K562 (cell line): Measurements from ENCODE around the gene HSF2BP. TPM values are rescaled to one million over a fixed set of nuclear protein-coding genes. Genes with fewer than 3 reads are reported as not detected.

Experiments
- ATAC-seq: fragments of 200-7000 bp; cut with Tn5 transposase; 3 replicates; pipeline ENCODE4 v1.9.1; 2020; ENCODE audit warnings: moderate library complexity
- BruUV-seq: library from RNA; stranded (reverse); fragments of 400-500 nt; replicated peaks from 2 replicates; lab custom pipeline; 2021; lab: Mats Ljungman, UMichigan
- CTCF ChIA-PET: fragments of 300-600 bp; formaldehyde crosslinking; extraction: SDS; loops from one replicate; lab custom pipeline; 2021; ENCODE audit warnings: low intra/inter-chr PET ratio; lab: Yijun Ruan, JAX
- POLR2A ChIA-PET: fragments of 300-600, 350-650 bp; sonication (Branson Sonifier 250); formaldehyde crosslinking; extraction: SDS; loops from one replicate; lab custom pipeline; 2021; ENCODE audit warnings: antibody characterized with exemption, inconsistent platforms; lab: Yijun Ruan, JAX
- DNase-seq, 4 experiments: peaks; one replicate each; pipeline versions ENCODE4 v3.0.0 to v3.0.0-alpha.2; 2011 to 2018; ENCODE audit warnings: low spot score in 3 of 4, mixed read lengths in 3 of 4; ENCODE audit errors: extremely low read depth in 1 of 4
- FAIRE-seq: peaks from 2 replicates; lab custom pipeline; 2011; peaks lifted over from hg19 to GRCh38; lab: Jason Lieb, UNC
- H2AFZ ChIP-seq: 2 replicates; pipeline ENCODE4 v1.6.0; 2011; ENCODE audit warnings: low read depth, low read length, control low read depth, inconsistent platforms
- H3K27ac ChIP-seq: fragments of 200-600 bp; 3 replicates; pipeline ENCODE4 v1.8.0; 2011; ENCODE audit warnings: low read depth, mild to moderate bottlenecking, control low read depth, inconsistent platforms, low read length, moderate library complexity, mixed read lengths; ENCODE audit errors: extremely low read depth
- H3K27me3 ChIP-seq, 2 experiments: fragments of 300-600 bp in 1 of 2; 2 replicates in 1 of 2; 3 replicates in 1 of 2; pipeline versions ENCODE4 v1.6.0 to v1.8.0; 2011; ENCODE audit warnings: inconsistent platforms in 2 of 2, low read length in 2 of 2, mild to moderate bottlenecking in 1 of 2, mixed read lengths in 1 of 2, moderate library complexity in 1 of 2; ENCODE audit not compliant: control insufficient read depth in 2 of 2, insufficient read depth in 2 of 2
- H3K36me3 ChIP-seq: fragments of 300-600 bp; 3 replicates; pipeline ENCODE4 v1.8.0; 2011; ENCODE audit warnings: mild to moderate bottlenecking, low read length, inconsistent platforms; ENCODE audit not compliant: control insufficient read depth, insufficient read depth
- H3K4me1 ChIP-seq, 2 experiments: fragments of 200-600 bp in 1 of 2; replicated peaks in 1 of 2; 2 replicates in 1 of 2; 3 replicates in 1 of 2; pipeline versions ENCODE4 v1.5.1 to v1.8.0; 2011; ENCODE audit warnings: inconsistent platforms in 2 of 2, low read length in 2 of 2, mild to moderate bottlenecking in 1 of 2, mixed read lengths in 1 of 2, moderate library complexity in 1 of 2; ENCODE audit not compliant: control insufficient read depth in 2 of 2, insufficient read depth in 2 of 2
- H3K4me2 ChIP-seq: 2 replicates; pipeline ENCODE4 v1.6.1; 2011; ENCODE audit warnings: low read length, control low read depth, inconsistent platforms, mixed read lengths; ENCODE audit not compliant: insufficient read depth
- H3K4me3 ChIP-seq: fragments of 200-600 bp; sonication (generic), shearing (Covaris generic); 2 replicates; pipeline ENCODE4 v1.5.1; 2016; ENCODE audit warnings: control low read depth, inconsistent platforms
- H3K79me2 ChIP-seq: fragments of 200-600 bp; 3 replicates; pipeline ENCODE4 v1.8.0; 2011; ENCODE audit warnings: low read length, inconsistent platforms; ENCODE audit not compliant: control insufficient read depth, insufficient read depth
- H3K9ac ChIP-seq, 2 experiments: 2 replicates each; pipeline versions ENCODE4 v1.6.0 to v1.6.1; 2011; ENCODE audit warnings: low read depth in 2 of 2, low read length in 2 of 2, control low read depth in 1 of 2, inconsistent platforms in 1 of 2, mild to moderate bottlenecking in 1 of 2, mixed read lengths in 1 of 2; ENCODE audit not compliant: insufficient read depth in 1 of 2
- H3K9me1 ChIP-seq: one replicate; pipeline ENCODE4 v1.6.0; 2011; ENCODE audit warnings: inconsistent platforms, mild to moderate bottlenecking, low read length, moderate library complexity; ENCODE audit not compliant: control insufficient read depth, insufficient read depth
- H3K9me3 ChIP-seq: replicated peaks from 2 replicates; pipeline ENCODE4 v1.5.1; 2011; ENCODE audit warnings: low read depth, low read length, inconsistent platforms; ENCODE audit not compliant: control insufficient read depth, insufficient read depth
- H4K20me1 ChIP-seq: replicated peaks from 2 replicates; pipeline ENCODE4 v1.6.1; 2011; ENCODE audit warnings: low read length, inconsistent platforms, mixed read lengths; ENCODE audit not compliant: control insufficient read depth, insufficient read depth
- C11orf30 ChIP-seq: fragments of 450-650 bp; IDR thresholded peaks from 2 replicates; pipeline ENCODE4 v1.6.1; 2016; ENCODE audit warnings: low read depth, mild to moderate bottlenecking
- MAFF ChIP-seq: IDR thresholded peaks from 2 replicates; pipeline ENCODE4 v1.6.1; 2012; ENCODE audit warnings: low read length, improper control_type of control experiment
- MAFG ChIP-seq: fragments of 450-650 bp; conservative IDR thresholded peaks from 2 replicates; pipeline ENCODE4 v1.6.1; 2016; ENCODE audit warnings: missing genetic modification characterization, missing compliant biosample characterization
- ZNF316 ChIP-seq: fragments of 450-650 bp; IDR thresholded peaks from 2 replicates; pipeline ENCODE4 v1.6.1; 2016
- WGBS: fragments of 100-300 bp; shearing (Covaris generic); methylation state at CpG from one replicate; pipeline ENCODE4 v1.1.6; 2016; ENCODE audit warnings: low coverage, mixed read lengths; ENCODE audit not compliant: insufficient coverage; ENCODE audit errors: missing lambda C conversion rate; 5-methylcytosine and 5-hydroxymethylcytosine counted together
- in situ Hi-C: fragments of 300-500 bp; cut with MboI; formaldehyde crosslinking; loops from 4 replicates; pipeline ENCODE4 v1.15.0; 2018; ENCODE audit warnings: inconsistent platforms, mixed read lengths
- intact Hi-C: fragments of 100-400 bp; cut with micrococcal nuclease; formaldehyde crosslinking; loops from 2 replicates; pipeline ENCODE4 v1.14.2; 2022
- polyA plus RNA-seq, 8 experiments: library from polyadenylated mRNA; depleted of rRNA in 4 of 8; stranded (reverse) in 5 of 8; unstranded in 3 of 8; fragments of >200 nt; fragmentation: Nextera tagmentation in 2 of 8; fragmentation: Illumina TruSeq in 1 of 8; extraction: Ambion mirVana in 2 of 8; extraction: Trizol in 1 of 8; gene quantifications; 2 replicates each; pipeline versions ENCODE4 v1.2.1 to v1.2.3, GENCODE V29; 2011 to 2014; ENCODE audit warnings: inconsistent platforms in 1 of 8, missing spikeins in 1 of 8
- total RNA-seq, 7 experiments: library from RNA; depleted of rRNA in 6 of 7; stranded (reverse); fragments of >200 nt in 6 of 7; fragmentation: Illumina TruSeq in 2 of 7; extraction: Trizol in 2 of 7; gene quantifications; 2 replicates each; pipeline versions ENCODE4 v1.2.1 to v1.2.3, GENCODE V29; 2011 to 2021; ENCODE audit warnings: low replicate concordance in 1 of 7
- TF ChIP-seq, protein P1 (sequence below): fragments of 450-650 bp; IDR thresholded peaks from 2 replicates; pipeline ENCODE4 v1.6.1; 2017; ENCODE audit warnings: antibody characterized with exemption, mild to moderate bottlenecking

HSF2BP gene
- total and polyA plus RNA-seq, 9 of the 15 experiments (the other 6 are each of a cell fraction or from before 2014, with no cell fraction given): 0.04 to 0.57 (median 0.20) TPM; not detected in 2

DNA sequence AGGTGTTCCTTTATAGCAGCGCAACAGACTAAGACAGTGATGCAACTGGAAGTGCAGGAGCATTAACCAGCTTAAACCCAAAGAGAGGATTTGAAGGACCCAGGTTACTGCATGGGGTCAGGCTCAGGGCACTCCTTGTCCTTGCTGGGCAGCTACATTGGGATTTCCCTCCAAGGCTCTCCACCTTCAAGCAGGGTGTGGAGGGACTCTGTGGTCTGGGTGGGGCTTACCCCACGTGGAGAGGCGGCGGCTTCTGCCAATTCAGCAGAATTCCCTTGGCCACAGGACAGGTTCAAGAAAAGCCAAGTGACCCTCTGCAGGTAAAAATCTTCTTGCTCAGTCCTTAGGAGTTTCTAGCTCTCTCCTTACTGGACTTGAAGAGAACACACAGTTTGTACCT lies 6.6 kb upstream of the HSF2BP start:
- Histone ChIP-seq H3K36me3 (peaks cover 86% of the 10 kb centered on the region), H3K4me1 (peaks cover 0 to 3% of the 10 kb centered on the region in 2 experiments; a peak in 1 of 5 replicates), H2AFZ (no peak overlapping the region), H3K4me3 (no peak overlapping the region), H3K27ac (no peak overlapping the region), H3K27me3 (no peaks in the 10 kb centered on the region), H3K9me3 (no peaks in the 10 kb centered on the region), H3K9ac (no peak overlapping the region), H3K79me2 (peaks cover 75% of the 10 kb centered on the region), H3K9me1 (no peaks in the 10 kb centered on the region), H4K20me1 (peaks cover 4% of the 10 kb centered on the region; the same call in 1 of the 2 replicates), H3K4me2 (no peak overlapping the region)
- WGBS: 77% methylated on average over 4 of the region's 4 CpGs
- TF ChIP-seq ZNF316 (peak; percentile 56), MAFG (0 out of 2 replicates have a peak, but pooled peaks have one; percentile 7), C11orf30 (peak; percentile 54), MAFF (0 out of 2 replicates have a peak, but pooled peaks have one; percentile 18)
- TF ChIP-seq, protein P1, sequence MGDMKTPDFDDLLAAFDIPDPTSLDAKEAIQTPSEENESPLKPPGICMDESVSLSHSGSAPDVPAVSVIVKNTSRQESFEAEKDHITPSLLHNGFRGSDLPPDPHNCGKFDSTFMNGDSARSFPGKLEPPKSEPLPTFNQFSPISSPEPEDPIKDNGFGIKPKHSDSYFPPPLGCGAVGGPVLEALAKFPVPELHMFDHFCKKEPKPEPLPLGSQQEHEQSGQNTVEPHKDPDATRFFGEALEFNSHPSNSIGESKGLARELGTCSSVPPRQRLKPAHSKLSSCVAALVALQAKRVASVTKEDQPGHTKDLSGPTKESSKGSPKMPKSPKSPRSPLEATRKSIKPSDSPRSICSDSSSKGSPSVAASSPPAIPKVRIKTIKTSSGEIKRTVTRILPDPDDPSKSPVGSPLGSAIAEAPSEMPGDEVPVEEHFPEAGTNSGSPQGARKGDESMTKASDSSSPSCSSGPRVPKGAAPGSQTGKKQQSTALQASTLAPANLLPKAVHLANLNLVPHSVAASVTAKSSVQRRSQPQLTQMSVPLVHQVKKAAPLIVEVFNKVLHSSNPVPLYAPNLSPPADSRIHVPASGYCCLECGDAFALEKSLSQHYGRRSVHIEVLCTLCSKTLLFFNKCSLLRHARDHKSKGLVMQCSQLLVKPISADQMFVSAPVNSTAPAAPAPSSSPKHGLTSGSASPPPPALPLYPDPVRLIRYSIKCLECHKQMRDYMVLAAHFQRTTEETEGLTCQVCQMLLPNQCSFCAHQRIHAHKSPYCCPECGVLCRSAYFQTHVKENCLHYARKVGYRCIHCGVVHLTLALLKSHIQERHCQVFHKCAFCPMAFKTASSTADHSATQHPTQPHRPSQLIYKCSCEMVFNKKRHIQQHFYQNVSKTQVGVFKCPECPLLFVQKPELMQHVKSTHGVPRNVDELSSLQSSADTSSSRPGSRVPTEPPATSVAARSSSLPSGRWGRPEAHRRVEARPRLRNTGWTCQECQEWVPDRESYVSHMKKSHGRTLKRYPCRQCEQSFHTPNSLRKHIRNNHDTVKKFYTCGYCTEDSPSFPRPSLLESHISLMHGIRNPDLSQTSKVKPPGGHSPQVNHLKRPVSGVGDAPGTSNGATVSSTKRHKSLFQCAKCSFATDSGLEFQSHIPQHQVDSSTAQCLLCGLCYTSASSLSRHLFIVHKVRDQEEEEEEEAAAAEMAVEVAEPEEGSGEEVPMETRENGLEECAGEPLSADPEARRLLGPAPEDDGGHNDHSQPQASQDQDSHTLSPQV: no peak
- ChIA-PET POLR2A (no interaction called here), CTCF (no interaction called here)
- in situ Hi-C loops (no loop called here), intact Hi-C loops (no loop called here)
- ATAC-seq (peak; percentile 46; the same call in 2 of the 3 replicates), DNase-seq (no peak), FAIRE-seq (no peak)
- no TSS peak for BruUV-seq
